ENCODE results near the gene LAMC3. TPM values are rescaled to one million over a fixed set of nuclear protein-coding genes. Genes with fewer than 3 reads are reported as not detected.

The LAMC3 gene
- total RNA-seq, 4 donors from 2014 or later: under 0.01 to 0.78 (median 0.50) TPM; not detected in 1

DNA sequence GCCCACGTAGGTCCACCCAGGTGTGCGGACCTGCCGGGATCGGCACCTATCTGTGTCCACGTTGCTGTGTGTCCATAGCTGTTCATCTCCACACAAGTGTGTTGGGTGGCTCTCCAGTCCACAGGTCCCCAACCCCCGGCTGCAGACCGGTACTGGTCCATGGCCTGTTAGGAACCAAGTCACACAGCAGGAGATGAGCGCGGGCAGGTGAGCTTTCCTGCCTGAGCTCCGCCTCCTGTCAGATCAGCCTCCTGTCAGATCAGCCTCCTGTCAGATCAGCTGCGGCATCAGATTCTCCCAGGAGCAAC, 18.9 kb downstream of the LAMC3 start:
- H3K9me3 ChIP-seq: no peaks in the 10 kb centered on the region
- H3K4me1 ChIP-seq: no peaks in the 10 kb centered on the region
- 80% methylated on average over 1 of the region's 11 CpGs; no CpG with 5 or more reads in 1 of the 2 donors for WGBS, 2 donors (ENCODE audit: low coverage in 1 of 2)
- H3K36me3 ChIP-seq: no peaks in the 10 kb centered on the region
- H3K4me3 ChIP-seq: no peak overlapping the region
- peaks cover 37% of the 10 kb centered on the region for H3K27me3 ChIP-seq
- ATAC-seq: no peak
- H3K27ac ChIP-seq: no peak overlapping the region
- TF ChIP-seq POLR2AphosphoS5 (IDR thresholded peaks at IDR 0.05): no peak
- TF ChIP-seq, protein P1, sequence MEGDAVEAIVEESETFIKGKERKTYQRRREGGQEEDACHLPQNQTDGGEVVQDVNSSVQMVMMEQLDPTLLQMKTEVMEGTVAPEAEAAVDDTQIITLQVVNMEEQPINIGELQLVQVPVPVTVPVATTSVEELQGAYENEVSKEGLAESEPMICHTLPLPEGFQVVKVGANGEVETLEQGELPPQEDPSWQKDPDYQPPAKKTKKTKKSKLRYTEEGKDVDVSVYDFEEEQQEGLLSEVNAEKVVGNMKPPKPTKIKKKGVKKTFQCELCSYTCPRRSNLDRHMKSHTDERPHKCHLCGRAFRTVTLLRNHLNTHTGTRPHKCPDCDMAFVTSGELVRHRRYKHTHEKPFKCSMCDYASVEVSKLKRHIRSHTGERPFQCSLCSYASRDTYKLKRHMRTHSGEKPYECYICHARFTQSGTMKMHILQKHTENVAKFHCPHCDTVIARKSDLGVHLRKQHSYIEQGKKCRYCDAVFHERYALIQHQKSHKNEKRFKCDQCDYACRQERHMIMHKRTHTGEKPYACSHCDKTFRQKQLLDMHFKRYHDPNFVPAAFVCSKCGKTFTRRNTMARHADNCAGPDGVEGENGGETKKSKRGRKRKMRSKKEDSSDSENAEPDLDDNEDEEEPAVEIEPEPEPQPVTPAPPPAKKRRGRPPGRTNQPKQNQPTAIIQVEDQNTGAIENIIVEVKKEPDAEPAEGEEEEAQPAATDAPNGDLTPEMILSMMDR (IDR thresholded peaks at IDR 0.05): no peak

DNA sequence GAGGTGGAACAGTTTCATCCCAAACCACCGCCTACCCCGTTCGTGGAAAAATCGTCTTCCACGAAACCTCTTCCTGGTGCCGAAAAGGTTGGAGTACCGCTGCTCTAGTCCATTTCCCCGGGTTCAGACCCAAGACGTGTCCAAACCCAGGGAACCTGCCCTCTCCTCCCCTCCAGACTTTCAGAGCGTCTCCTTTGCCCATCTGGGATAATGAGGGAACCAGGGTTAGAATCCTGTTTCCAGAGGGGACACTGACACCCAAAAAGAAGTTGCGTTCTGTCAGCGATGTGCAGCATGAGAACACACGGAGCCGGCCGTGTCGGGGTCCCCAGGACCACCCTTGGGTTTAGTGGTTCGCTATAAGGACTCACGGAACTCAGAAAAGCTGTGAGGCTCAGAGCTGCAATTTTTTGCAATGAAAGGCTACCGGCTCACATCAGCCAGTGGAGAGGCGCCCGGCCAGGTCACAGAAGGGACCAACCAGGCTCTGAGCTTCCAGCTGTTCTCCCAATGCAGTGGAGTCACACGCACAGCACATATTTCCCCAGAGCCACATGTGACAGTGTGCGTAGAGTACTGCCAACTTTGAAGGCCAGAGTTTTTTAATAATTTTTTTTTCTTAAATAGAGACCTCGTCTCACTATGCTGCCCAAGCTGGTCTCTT, 19.4 kb downstream of the LAMC3 start:
- 34 to 71% methylated on average over 1 to 3 of the region's 24 CpGs for WGBS, 2 donors (ENCODE audit: low coverage in 1 of 2)
- Histone ChIP-seq H3K36me3 (no peaks in the 10 kb centered on the region), H3K9me3 (no peaks in the 10 kb centered on the region), H3K4me1 (no peaks in the 10 kb centered on the region), H3K27me3 (peaks cover 36% of the 10 kb centered on the region), H3K4me3 (no peak overlapping the region), H3K27ac (no peak overlapping the region)
- TF ChIP-seq EP300 (IDR thresholded peaks at IDR 0.05): no peak
- TF ChIP-seq, protein P1 (IDR thresholded peaks at IDR 0.05): no peak
- TF ChIP-seq POLR2A (IDR thresholded peaks at IDR 0.05): no peak
- no peak for TF ChIP-seq POLR2AphosphoS5 (IDR thresholded peaks at IDR 0.05)
- no peak for ATAC-seq

DNA sequence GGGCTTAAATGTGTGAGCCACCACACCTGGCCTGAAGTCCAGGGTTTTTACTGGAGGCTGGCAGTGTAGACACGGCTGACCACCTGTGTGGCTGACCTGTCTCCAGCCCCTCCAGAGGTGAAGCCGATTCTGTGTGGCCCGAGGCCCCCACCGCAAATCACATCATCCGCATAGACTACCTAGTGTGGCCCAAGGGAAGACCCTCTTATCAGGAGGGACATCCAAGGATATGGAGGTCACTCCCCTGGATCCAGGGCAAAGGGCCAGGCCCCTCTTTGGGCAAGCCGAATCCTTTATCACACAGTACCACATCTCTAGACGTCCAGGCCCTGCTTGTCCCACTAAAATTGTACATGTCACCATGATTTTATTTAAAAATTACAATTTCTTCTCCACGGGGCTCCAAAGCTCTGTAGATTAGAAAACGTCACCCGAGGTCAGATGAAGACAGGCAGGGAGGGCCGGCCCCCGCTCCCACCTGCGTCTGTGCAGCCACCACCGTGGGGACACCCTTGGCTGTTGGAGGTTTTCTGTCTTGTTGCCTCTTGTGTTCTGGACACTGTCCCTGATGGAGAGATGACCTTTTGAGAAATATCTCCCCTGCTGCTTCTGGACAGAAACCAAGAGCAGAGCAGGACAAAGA, 20.1 kb downstream of the LAMC3 start:
- WGBS, 2 donors (ENCODE audit: low coverage in 1 of 2): 77% methylated on average over 4 to 5 of the region's 14 CpGs
- Histone ChIP-seq H3K36me3 (no peaks in the 10 kb centered on the region), H3K9me3 (no peaks in the 10 kb centered on the region), H3K27ac (no peak overlapping the region), H3K4me3 (no peak overlapping the region), H3K27me3 (peaks cover 34% of the 10 kb centered on the region), H3K4me1 (no peaks in the 10 kb centered on the region)
- no peak for ATAC-seq
- TF ChIP-seq POLR2AphosphoS5 (IDR thresholded peaks at IDR 0.05) (no peak), EP300 (IDR thresholded peaks at IDR 0.05) (no peak), POLR2A (IDR thresholded peaks at IDR 0.05) (no peak)
- TF ChIP-seq, protein P1 (IDR thresholded peaks at IDR 0.05): no peak

- ATAC-seq: no peak
- Histone ChIP-seq H3K9me3 (no peaks in the 10 kb centered on the region), H3K4me3 (no peak overlapping the region), H3K4me1 (no peaks in the 10 kb centered on the region), H3K27ac (no peak overlapping the region), H3K27me3 (peaks cover 32% of the 10 kb centered on the region), H3K36me3 (no peaks in the 10 kb centered on the region)
- WGBS, 2 donors (ENCODE audit: low coverage in 1 of 2): no CpG with 5 or more reads among the region's 3 CpGs
- TF ChIP-seq, protein P1 (IDR thresholded peaks at IDR 0.05): no peak
- TF ChIP-seq POLR2AphosphoS5 (IDR thresholded peaks at IDR 0.05) (no peak), EP300 (IDR thresholded peaks at IDR 0.05) (no peak), POLR2A (IDR thresholded peaks at IDR 0.05) (no peak)
Observed at GRCh38 chr9:131029574-131029952, 20.6 kb downstream of the LAMC3 start.
